ENCODE data around the gene NDUFAF2. TPM values are rescaled to one million over a fixed set of nuclear protein-coding genes. Genes with fewer than 3 reads are reported as not detected.

The NDUFAF2 gene
- total RNA-seq, 2 experiments from 2014 or later = 18.9 to 22.3 TPM

DNA sequence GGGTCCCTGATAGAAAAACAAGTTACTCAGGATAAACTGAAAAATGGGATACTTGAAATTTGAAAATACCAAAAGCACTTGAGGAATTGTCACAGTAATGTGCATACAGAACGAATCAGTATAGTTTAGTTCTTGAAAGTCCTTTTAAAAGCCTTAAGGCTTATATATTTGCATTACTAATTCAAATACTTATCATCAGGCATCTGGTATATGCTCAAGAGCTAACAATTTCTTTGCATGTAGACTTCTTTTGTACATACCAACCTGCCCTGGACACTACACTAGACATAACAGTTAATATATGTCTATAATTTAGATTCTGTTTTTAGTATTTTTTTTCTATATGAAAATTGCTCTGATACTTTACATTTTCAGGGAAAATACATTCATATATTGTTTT lies 174.1 kb downstream of the NDUFAF2 start:
- Mint-ChIP-seq H3K9me3 (peaks cover 7% of the 10 kb centered on the region), H3K4me3 (no peak overlapping the region), H3K27ac (no peak overlapping the region), H3K27me3 (no peaks in the 10 kb centered on the region), H3K4me1 (no peaks in the 10 kb centered on the region), H3K36me3 (ENCODE audit: low read depth) (peaks cover under 1% of the 10 kb centered on the region)
- ChIA-PET POLR2A (no interaction called here), CTCF (no interaction called here)
- DNase-seq = no peak

DNA sequence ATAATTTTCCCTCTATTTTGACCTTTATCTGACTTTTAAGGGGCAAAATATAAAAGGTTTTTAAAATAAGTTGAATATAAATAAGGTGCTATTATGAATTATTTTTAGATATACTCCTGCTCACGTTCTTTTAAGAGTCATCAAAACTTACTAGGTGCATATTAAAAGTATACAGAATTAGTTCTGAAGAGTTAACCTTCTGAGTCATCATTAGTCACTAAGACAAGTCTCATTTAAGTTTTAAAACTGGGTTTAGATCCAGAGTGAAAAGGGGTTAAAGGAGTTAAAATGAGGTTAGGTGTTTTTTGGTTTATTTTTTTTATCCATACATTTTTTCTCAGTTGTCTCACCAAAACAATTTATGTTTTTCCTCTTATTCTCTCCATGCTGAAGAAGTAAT lies 175.5 kb downstream of the NDUFAF2 start:
- CTCF ChIA-PET = no interaction called here
- Mint-ChIP-seq H3K36me3 (ENCODE audit: low read depth) (no peaks in the 10 kb centered on the region), H3K27me3 (no peaks in the 10 kb centered on the region), H3K27ac (no peak overlapping the region), H3K4me1 (no peaks in the 10 kb centered on the region), H3K9me3 (peaks cover 3% of the 10 kb centered on the region), H3K4me3 (no peak overlapping the region)
- no peak for DNase-seq
- POLR2A ChIA-PET = no interaction called here

DNA sequence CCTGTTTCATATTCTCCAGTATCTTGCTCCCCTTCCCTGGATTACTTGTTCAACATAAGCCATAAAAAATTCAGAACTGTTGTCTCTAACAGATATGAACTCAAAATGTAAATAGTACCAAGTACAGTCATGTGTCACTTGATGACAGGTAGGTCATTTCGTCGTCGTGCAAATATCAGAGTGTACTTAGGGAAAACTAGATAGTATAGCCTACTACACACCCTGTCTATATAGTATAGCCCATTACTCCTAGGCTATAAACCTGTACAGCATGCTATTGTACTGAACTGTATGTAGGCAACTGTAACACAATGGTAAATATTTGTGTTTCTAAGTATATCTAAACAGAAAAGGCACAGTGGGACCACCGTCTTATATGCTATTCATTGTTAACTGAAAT lies 178.1 kb downstream of the NDUFAF2 start:
- ChIA-PET CTCF (no interaction called here), POLR2A (no interaction called here)
- DNase-seq = no peak
- Mint-ChIP-seq H3K27ac (no peak overlapping the region), H3K9me3 (peaks cover under 1% of the 10 kb centered on the region), H3K36me3 (ENCODE audit: low read depth) (no peaks in the 10 kb centered on the region), H3K4me3 (no peak overlapping the region), H3K4me1 (no peaks in the 10 kb centered on the region), H3K27me3 (no peaks in the 10 kb centered on the region)

GRCh38 chr5:61130289-61130688 lies 185.3 kb downstream of the NDUFAF2 start:
- ChIA-PET POLR2A (no interaction called here), CTCF (no interaction called here)
- Mint-ChIP-seq H3K27ac (no peak overlapping the region), H3K4me1 (no peaks in the 10 kb centered on the region), H3K27me3 (no peaks in the 10 kb centered on the region), H3K4me3 (no peak overlapping the region), H3K9me3 (peaks cover 4% of the 10 kb centered on the region), H3K36me3 (ENCODE audit: low read depth) (no peaks in the 10 kb centered on the region)
- DNase-seq = no peak

- Mint-ChIP-seq H3K27ac (no peak overlapping the region), H3K27me3 (no peaks in the 10 kb centered on the region), H3K4me3 (no peak overlapping the region), H3K4me1 (no peaks in the 10 kb centered on the region), H3K36me3 (ENCODE audit: low read depth) (no peaks in the 10 kb centered on the region), H3K9me3 (peaks cover 4% of the 10 kb centered on the region)
- ChIA-PET CTCF (interaction anchor here (0.9 kb wide), 1 partner anchor 11 kb away, joined by 3 read pairs; no protein-coding TSS in a partner anchor), POLR2A (no interaction called here)
- no peak for DNase-seq
Observed at GRCh38 chr5:61132559-61132958, 187.6 kb downstream of the NDUFAF2 start.

DNA sequence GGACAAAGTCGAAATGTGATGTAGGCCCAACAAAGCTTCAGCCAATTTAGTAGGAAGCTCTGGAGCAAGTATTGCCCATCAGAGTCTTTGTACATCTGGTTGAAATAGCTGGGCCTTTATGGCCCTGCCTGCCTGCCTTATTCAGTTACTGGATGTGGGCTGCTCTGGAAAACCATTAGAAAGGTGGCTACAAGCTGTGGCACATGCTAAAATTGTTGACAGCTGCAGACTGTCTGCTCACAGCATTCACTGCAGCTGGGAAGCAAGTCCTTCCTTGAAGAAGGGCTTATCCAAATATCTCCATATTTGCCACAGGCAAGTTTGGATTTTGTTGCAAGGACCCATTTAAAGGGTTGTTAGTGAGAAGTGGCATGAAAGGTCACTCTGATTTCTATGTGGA lies 192.8 kb downstream of the NDUFAF2 start:
- no peak for DNase-seq
- Mint-ChIP-seq H3K36me3 (ENCODE audit: low read depth) (no peaks in the 10 kb centered on the region), H3K27me3 (no peaks in the 10 kb centered on the region), H3K4me3 (no peak overlapping the region), H3K4me1 (no peaks in the 10 kb centered on the region), H3K27ac (no peak overlapping the region), H3K9me3 (no peaks in the 10 kb centered on the region)
- ChIA-PET POLR2A (no interaction called here), CTCF (no interaction called here)

DNA sequence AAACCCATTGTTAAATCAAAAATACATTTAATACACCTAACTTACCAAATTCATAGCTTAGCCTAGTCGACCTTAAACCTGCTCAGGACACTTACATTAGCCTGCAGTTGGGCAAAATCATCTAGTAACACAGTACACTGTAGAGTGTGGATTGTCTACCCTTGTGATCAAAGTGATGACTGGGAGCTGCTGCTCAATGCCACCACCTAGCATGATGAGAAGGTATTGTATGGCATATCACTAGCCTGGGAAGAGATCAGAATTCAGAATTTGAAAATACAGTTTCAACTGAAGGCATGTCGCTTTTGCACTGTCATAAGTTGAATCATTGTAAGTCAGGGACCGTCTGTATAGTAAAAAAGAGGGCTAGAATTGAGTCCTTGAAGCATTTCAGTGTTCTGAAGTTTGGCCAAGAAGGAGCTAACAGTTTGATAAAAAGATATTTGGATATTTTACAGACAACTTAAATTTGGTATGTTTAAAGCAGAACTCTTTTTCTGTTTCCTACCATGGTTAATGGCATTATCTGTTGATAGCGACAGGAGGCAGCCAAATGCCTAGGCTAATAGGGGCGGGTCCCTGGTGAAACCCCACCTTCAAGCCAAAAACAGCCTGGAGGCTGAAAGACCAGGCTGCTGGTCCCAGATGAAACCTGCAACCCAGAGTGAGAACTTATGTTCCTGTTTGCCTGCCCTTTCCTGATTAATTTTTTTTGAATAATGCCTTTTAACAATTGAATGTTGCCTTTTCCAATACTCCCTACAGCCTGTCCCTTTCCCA lies 194.3 kb downstream of the NDUFAF2 start:
- H3K27ac Mint-ChIP-seq = no peak overlapping the region
- ChIA-PET POLR2A (no interaction called here), CTCF (interaction anchor here (0.5 kb wide), 1 partner anchor 43 kb away, joined by 3 read pairs; no protein-coding TSS in a partner anchor)
- no peak overlapping the region for H3K4me3 Mint-ChIP-seq
- no peak for DNase-seq
- H3K27me3 Mint-ChIP-seq = no peaks in the 10 kb centered on the region
- no peaks in the 10 kb centered on the region for H3K4me1 Mint-ChIP-seq
- no peaks in the 10 kb centered on the region for H3K9me3 Mint-ChIP-seq
- H3K36me3 Mint-ChIP-seq (ENCODE audit: low read depth) = no peaks in the 10 kb centered on the region

DNA sequence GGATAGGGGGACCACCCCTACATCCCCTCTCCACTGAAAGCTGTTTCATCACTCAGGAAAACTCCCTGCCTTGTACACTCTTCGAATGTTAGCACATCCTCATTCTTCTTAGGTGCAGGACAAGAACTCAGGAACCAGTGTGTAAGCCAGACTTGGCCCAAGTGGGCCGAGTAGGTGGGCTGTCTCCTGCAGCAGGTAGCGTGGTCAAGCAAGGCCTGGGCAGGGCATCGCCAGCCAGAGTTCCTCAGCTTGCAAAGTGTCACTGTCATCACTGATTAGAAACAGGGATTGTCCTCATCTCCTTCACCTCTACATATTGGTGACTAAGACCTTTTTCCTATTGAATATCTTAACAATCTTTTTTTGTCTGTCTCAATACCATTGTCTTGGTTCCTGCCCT lies 194.9 kb downstream of the NDUFAF2 start:
- Mint-ChIP-seq H3K27me3 (no peaks in the 10 kb centered on the region), H3K9me3 (no peaks in the 10 kb centered on the region), H3K27ac (no peak overlapping the region), H3K4me3 (no peak overlapping the region), H3K36me3 (ENCODE audit: low read depth) (no peaks in the 10 kb centered on the region), H3K4me1 (no peaks in the 10 kb centered on the region)
- DNase-seq = no peak
- ChIA-PET CTCF (no interaction called here), POLR2A (no interaction called here)

DNA sequence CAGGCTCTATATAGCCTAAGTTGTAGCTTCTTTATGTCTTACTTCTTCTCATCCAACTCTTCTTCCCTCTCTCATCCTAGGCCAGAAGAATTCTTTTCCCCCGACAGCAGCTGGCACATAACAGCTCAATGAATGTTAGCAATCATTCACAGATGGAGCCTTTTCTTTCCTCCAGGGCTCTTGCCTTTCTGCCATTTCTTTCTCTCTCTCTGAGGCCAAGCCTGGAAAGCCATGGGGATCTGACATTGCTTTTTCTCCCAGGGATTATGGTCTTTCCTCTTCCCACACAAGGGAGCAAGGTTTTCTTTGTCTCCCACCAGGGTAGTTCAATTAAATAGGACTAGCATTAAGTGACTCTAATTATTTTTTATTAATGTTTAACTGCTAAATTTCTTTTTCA lies 196.8 kb downstream of the NDUFAF2 start:
- Mint-ChIP-seq H3K4me3 (no peak overlapping the region), H3K27me3 (no peaks in the 10 kb centered on the region), H3K27ac (no peak overlapping the region), H3K36me3 (ENCODE audit: low read depth) (peaks cover 2% of the 10 kb centered on the region), H3K9me3 (peaks cover 3% of the 10 kb centered on the region), H3K4me1 (no peaks in the 10 kb centered on the region)
- no peak for DNase-seq
- POLR2A ChIA-PET = no interaction called here
- CTCF ChIA-PET = no interaction called here

- H3K27me3 Mint-ChIP-seq = no peaks in the 10 kb centered on the region
- H3K9me3 Mint-ChIP-seq = peaks cover 3% of the 10 kb centered on the region
- peaks cover 2% of the 10 kb centered on the region for H3K36me3 Mint-ChIP-seq (ENCODE audit: low read depth)
- no peaks in the 10 kb centered on the region for H3K4me1 Mint-ChIP-seq
- no peak for DNase-seq
- H3K27ac Mint-ChIP-seq = no peak overlapping the region
- no peak overlapping the region for H3K4me3 Mint-ChIP-seq
- CTCF ChIA-PET = no interaction called here
- POLR2A ChIA-PET = no interaction called here
Observed at GRCh38 chr5:61142391-61142790, 197.4 kb downstream of the NDUFAF2 start.

- no peaks in the 10 kb centered on the region for H3K4me1 Mint-ChIP-seq
- no peaks in the 10 kb centered on the region for H3K27me3 Mint-ChIP-seq
- no peak for DNase-seq
- peaks cover 2% of the 10 kb centered on the region for H3K36me3 Mint-ChIP-seq (ENCODE audit: low read depth)
- H3K4me3 Mint-ChIP-seq = no peak overlapping the region
- CTCF ChIA-PET = interaction anchor here (1.0 kb wide), 1 partner anchor 10 kb away, joined by 3 read pairs; no protein-coding TSS in a partner anchor
- no peak overlapping the region for H3K27ac Mint-ChIP-seq
- POLR2A ChIA-PET = interaction anchor here (0.6 kb wide), 1 partner anchor 126 kb away, joined by 3 read pairs; no protein-coding TSS in a partner anchor
- peaks cover 4% of the 10 kb centered on the region for H3K9me3 Mint-ChIP-seq
Observed at GRCh38 chr5:61142811-61143210, 197.8 kb downstream of the NDUFAF2 start.

GRCh38 chr5:61148515-61148914 lies 203.5 kb downstream of the NDUFAF2 start:
- ChIA-PET POLR2A (no interaction called here), CTCF (no interaction called here)
- H3K27me3 Mint-ChIP-seq = no peaks in the 10 kb centered on the region
- DNase-seq = no peak
- H3K36me3 Mint-ChIP-seq (ENCODE audit: low read depth) = peaks cover 6% of the 10 kb centered on the region
- H3K27ac Mint-ChIP-seq = no peak overlapping the region
- H3K4me3 Mint-ChIP-seq = no peak overlapping the region
- H3K4me1 Mint-ChIP-seq = no peaks in the 10 kb centered on the region
- H3K9me3 Mint-ChIP-seq = peaks cover 8% of the 10 kb centered on the region

GRCh38 chr5:61151893-61152292 lies 206.9 kb downstream of the NDUFAF2 start:
- no peak overlapping the region for H3K4me3 Mint-ChIP-seq
- POLR2A ChIA-PET = no interaction called here
- no peak for DNase-seq
- H3K36me3 Mint-ChIP-seq (ENCODE audit: low read depth) = peaks cover 26% of the 10 kb centered on the region
- no peaks in the 10 kb centered on the region for H3K4me1 Mint-ChIP-seq
- H3K9me3 Mint-ChIP-seq = peaks cover 11% of the 10 kb centered on the region
- H3K27me3 Mint-ChIP-seq = no peaks in the 10 kb centered on the region
- CTCF ChIA-PET = no interaction called here
- no peak overlapping the region for H3K27ac Mint-ChIP-seq

DNA sequence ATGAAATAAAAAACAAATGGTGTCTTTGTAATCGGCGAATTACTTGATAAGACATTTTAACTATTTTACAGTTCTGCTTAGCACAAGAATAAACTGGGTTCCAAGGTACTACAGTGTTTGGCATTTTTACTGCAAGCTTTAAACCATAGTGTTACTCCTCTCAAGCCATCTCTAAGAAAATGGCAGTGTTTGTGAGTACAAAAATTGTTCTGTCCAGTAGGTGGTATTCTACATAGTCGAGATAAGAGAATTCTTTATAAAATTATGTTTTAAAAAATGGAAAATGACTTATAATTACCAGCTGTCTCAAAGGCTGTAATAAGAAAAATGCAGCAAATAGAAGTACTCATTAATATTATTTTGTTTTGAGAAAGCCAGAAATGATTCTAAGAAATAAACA lies 214.1 kb downstream of the NDUFAF2 start:
- peaks cover 10% of the 10 kb centered on the region for H3K9me3 Mint-ChIP-seq
- ChIA-PET POLR2A (interaction anchor here (0.6 kb wide), 1 partner anchor 234 kb away, joined by 5 read pairs; no protein-coding TSS in a partner anchor), CTCF (interaction anchor here (0.7 to 0.9 kb wide), 2 partner anchors 15 to 106 kb away, joined by 5 read pairs; no protein-coding TSS in a partner anchor)
- no peaks in the 10 kb centered on the region for H3K27me3 Mint-ChIP-seq
- no peak overlapping the region for H3K27ac Mint-ChIP-seq
- peaks cover 37% of the 10 kb centered on the region for H3K4me1 Mint-ChIP-seq
- no peak overlapping the region for H3K4me3 Mint-ChIP-seq
- DNase-seq = no peak
- peaks cover 72% of the 10 kb centered on the region for H3K36me3 Mint-ChIP-seq (ENCODE audit: low read depth)

Measured in activated CD4-positive, alpha-beta T cell treated with anti-CD3 and anti-CD28 coated beads, Interleukin-2, amount 10 ng/mL, durations not matched to agents 7 days and 5 days (primary cell).